A549 treated with Mapracorat at 1 μM for 4 hours (cell line): Measurements from ENCODE around the gene NOTCH2NLA. TPM values are rescaled to one million over a fixed set of nuclear protein-coding genes. Genes with fewer than 3 reads are reported as not detected.

ENCODE experiments used
- total RNA-seq: library from RNA; stranded (reverse); fragments of 200-300 nt; extraction: Qiagen RNA extraction; gene quantifications from 5 replicates; pipeline ENCODE4 v1.2.3, GENCODE V29; 2022

The NOTCH2NLA gene
- total RNA-seq, result 18.4 to 26.6 TPM (median 24.2 TPM) in 5 replicates

GRCh38 chr1:146228710-146229477 is at the start of gene NOTCH2NLA:
TSS of gene NOTCH2NLA (minus strand) at chr1:146229021. CDS start at chr1:146189337, 39,684 bp downstream.

GRCh38 chr1:146144465-146144864 is 84.4 kb downstream of the NOTCH2NLA start, which contains the start of gene NBPF10:
TSS of gene NBPF10 (minus strand) at chr1:146144804. CDS start at chr1:146144769, 35 bp downstream.

Other genes starting within 250 kb of the NOTCH2NLA start
- 0.16 to 0.36 TPM (median 0.23 TPM) in 5 replicates for gene TXNIP, start 232.4 kb downstream of the NOTCH2NLA start, total RNA-seq
- gene HJV, start 207.3 kb downstream of the NOTCH2NLA start, total RNA-seq, result not detected in 5 replicates
- 0.75 to 0.98 TPM (median 0.95 TPM) in 5 replicates for gene NBPF10, start 84.2 kb downstream of the NOTCH2NLA start, total RNA-seq